GM13977 (cell line): ENCODE measurements around the gene PIK3C2G.
A peak's percentile ranks its signal among the peaks of the same experiment; 100 is the strongest.

Experiments used
- DNase-seq: peaks from one replicate; pipeline ENCODE4 v3.0.0; 2012; ENCODE audit warnings: low spot score
- CTCF ChIP-seq: IDR thresholded peaks from 2 replicates; pipeline ENCODE4 v1.5.1; 2012; ENCODE audit warnings: mild to moderate bottlenecking, control low read depth; ENCODE audit not compliant: insufficient read depth; ENCODE audit errors: extremely low read depth, missing control alignments
- in situ Hi-C: fragments of 300-500 bp; cut with MboI; formaldehyde crosslinking; loops from one replicate; pipeline ENCODE4 v1.12.0; 2022; ENCODE audit warnings: low sequenced_read_pairs, low pct_unique_long_range_greater_than_20kb, mixed read lengths, inconsistent platforms; ENCODE audit not compliant: unreplicated experiment

The PIK3C2G gene

GRCh38 chr12:18422871-18423270, 161.6 kb downstream of the PIK3C2G start:
- TF ChIP-seq CTCF = no peak
- no peak for DNase-seq
- in situ Hi-C loops = no loop called here

- no peak for DNase-seq
- in situ Hi-C loops = no loop called here
- no peak for TF ChIP-seq CTCF
Observed at GRCh38 chr12:18424857-18425256, 163.5 kb downstream of the PIK3C2G start.

GRCh38 chr12:18427520-18427919, 166.2 kb downstream of the PIK3C2G start:
- no peak for DNase-seq
- in situ Hi-C loops = no loop called here
- no peak for TF ChIP-seq CTCF

- DNase-seq = no peak
- in situ Hi-C loops = no loop called here
- TF ChIP-seq CTCF = no peak
Observed at GRCh38 chr12:18428416-18428815, 167.1 kb downstream of the PIK3C2G start.

- DNase-seq = no peak
- in situ Hi-C loops = no loop called here
- no peak for TF ChIP-seq CTCF
Observed at GRCh38 chr12:18429366-18429765, 168.0 kb downstream of the PIK3C2G start.

GRCh38 chr12:18430425-18431048, 169.2 kb downstream of the PIK3C2G start:
- DNase-seq = peak; percentile 16
- peak; percentile 77 for TF ChIP-seq CTCF
- in situ Hi-C loops = no loop called here

GRCh38 chr12:18431771-18432170, 170.5 kb downstream of the PIK3C2G start:
- TF ChIP-seq CTCF = no peak
- in situ Hi-C loops = no loop called here
- DNase-seq = no peak
